Hematopoietic multipotent progenitor cell treated with erythropoietin and hydrocortisone succinate and interleukin-3 and kit ligand, for 15 days (in vitro differentiated cells): Measurements from ENCODE around the gene TYW1.
"Not testable (repeated sequence)": the region's sequence is repeated elsewhere in the genome, so short reads cannot be mapped to it uniquely, and the experiment has no call there.

Experiments used
- DNase-seq: peaks from one replicate; pipeline ENCODE4 v3.0.0-alpha.2; 2015; ENCODE audit warnings: low spot score

The TYW1 gene

DNA sequence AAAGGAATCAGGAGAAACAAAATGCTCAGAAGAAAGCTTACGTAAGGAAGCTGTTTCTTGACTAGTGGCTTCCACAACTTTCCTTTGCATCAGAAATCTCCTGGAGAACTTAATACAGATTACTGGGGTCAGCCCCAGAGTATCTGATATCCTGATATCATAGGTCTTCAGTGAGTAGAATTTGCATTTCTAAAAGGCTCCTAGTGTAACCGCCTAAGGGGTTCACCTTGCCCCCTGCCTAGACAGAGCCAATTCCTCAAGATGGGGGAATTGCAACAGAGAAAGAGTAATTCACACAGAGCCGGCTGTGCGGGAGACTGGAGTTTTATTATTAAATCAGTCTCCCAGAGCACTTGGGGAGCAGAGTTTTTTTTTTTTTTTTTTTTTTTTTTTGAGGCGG, 251.7 kb downstream of the TYW1 start:
- DNase-seq = not testable (repeated sequence)

DNA sequence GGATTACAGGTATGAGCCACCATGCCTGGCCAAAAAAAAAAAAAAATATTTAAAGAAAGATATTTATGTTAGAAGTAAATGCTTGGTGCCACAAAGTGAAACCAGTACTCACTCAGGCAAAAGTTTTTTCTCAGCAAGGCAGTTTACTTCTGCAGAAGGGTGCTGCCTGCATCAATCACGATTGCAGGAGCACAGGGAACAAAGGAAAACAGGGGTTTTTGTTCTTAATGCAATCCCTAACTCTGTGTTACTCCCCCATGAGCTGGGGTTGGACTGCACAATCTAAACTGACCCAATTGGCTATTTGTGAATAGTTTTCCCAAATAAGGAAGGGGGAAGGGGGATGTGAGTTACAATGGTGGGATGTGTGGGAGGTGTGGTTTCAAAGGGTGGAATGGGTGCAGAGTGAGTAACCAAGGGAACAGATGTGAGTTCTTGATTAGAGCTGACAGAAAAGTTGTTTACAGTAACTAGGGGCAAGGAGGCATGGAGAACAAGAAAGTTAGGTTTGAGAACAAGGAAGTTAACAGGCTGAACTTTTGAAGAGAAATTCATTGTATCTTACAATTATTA, 255.4 kb downstream of the TYW1 start:
- DNase-seq = no peak

DNA sequence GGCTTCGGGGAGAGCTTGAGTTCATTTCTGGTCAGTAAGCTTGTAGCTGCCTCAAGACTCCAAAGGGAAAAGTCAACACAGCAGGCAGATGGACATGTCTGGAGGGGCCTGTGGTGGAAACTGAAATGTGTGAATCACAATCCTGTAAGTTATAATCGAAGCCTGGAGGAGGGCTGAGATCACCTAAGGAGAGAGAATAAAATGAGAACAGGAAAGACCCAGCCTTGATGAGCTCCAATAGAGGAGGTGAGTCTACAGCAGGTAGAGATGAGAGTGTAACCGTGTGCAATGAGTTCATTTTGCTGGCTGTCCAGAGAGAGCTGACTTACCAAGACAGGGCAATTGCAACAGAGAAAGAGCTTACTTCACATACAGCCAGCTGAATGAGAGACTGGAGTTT, 258.4 kb downstream of the TYW1 start:
- not testable (repeated sequence) for DNase-seq

DNA sequence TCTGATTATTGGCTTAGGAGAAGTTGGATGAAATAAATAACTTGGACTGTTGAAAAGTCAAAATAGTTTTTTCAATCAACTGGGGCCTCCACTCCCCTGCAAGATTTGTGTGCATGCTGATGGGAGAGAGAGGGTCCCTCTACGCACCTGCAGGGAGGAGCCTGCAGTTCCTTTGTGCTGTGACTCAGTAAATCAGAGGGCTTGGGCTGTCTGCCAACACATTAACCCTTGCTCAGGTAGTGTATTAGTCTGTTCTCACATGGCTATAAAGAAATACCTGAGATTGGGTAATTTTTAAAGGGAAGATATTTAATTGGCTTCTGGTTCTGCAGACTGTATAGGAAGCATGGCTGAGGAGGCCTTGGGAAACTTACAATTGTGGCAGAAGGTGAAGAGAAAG, 261.1 kb downstream of the TYW1 start:
- not testable (repeated sequence) for DNase-seq

DNA sequence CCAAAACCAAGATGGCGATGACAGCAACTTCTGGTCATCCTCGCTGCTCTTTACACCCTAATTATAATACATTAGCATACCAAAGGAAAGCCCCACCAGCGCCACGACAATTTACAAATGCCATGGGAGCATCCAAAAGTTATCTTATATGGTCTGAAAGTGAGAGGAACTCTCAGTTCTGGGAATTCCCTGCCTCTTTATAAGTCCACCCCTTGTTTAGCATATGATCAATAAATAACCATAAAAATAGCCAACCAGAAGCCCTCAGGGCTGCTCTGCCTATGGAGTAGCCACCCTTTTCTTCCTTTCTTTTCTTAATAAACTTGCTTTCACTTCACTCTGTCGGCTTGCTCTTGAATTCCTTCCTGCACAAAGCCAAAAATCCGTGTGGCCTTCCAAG, 262.7 kb downstream of the TYW1 start:
- not testable (repeated sequence) for DNase-seq

DNA sequence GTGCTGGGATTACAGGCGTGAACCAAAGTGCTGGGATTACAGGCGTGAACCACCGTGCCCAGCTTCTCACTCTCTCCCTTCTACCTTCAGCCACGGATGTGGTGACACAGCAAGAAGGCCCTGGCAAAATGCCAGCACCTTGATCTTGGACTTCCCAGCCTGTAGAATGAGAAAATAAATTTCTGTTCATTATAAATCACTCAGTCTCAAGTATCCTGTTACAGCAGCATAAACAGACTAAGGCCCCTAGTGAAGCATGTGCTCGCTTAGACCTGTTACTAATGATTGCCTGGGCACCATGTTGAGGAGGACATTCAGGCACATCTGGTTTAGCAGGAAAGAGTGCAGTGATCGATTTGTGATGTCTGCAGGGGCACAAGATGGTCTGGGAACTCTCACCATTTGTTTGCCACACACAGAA, 263.5 kb downstream of the TYW1 start:
- DNase-seq = peak; percentile 14

DNA sequence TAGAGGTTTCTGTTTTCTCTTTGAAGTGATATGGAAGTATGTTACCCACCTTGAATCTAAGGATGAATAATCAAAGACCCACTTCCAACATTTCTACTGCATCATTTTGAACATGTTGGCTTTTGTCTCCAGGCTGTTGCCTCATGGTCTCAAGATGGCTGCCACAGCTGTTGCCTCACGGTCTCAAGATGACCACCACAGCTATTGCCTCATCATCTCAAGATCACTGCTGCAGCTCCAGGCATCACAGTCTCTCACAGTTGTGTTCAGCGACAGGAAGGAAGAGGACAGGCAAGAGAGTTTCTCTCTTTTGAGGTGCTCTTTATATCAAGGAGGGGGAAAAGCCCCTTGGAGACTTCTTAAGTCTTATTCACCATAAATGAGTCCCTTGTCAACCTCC, 267.4 kb downstream of the TYW1 start:
- DNase-seq = not testable (repeated sequence)

DNA sequence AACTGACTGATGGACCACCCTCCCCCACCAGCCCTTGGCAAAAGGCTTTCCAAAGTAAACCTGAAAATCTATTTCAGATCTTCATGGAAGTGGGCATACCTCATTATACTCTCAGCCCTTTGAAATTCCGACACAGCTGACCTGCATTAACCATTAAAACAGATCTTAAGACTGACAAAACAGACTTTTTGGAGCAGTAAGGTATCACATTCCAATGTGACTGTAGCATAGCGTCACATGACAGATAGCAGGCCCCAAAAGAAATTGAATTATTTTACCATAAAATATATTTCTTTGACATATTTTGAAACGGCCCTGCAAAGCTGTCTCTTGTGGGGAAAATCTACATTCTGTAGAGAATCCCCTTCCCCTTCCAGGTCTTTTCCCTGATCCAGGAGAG, 269.4 kb downstream of the TYW1 start:
- DNase-seq = not testable (repeated sequence)

DNA sequence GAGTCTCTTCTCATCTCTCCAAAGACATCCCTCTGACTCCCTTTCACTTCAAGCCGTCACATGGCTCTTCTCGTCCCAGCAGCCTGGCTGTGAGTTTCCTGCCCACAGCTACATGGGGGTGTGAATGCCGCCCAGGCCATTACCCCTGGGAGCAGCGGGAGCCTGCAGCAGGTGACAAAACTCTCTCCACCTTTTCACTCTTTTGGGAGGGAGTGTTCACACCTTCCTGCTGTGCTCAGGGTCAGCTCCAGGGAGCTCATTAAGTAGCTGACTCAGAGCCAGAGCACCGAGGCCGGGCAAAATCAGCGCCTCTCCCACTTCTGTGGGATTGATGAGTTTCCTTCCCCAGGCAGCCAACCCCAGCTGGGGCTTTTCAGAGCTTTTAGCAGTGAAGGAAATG, 271.3 kb downstream of the TYW1 start:
- DNase-seq = no peak

DNA sequence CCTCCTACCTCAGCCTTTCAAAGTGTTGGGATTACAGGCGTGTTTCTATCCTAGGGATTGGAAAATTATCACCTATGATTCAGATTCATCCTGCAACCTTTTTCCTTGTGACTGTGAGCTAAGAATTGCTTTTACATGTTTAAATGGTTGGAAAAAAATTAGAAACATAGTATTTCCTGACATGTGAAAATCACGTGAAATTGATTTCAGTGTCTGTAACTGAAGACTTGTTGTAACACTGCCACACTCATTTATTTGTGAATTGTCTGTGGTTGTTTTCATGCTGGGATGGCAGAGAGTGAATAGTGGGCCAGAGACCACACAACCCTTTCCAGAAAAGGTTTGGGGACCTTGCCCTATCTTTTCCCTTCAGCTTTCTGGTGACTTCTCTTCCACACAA, 273.3 kb downstream of the TYW1 start:
- DNase-seq = not testable (repeated sequence)
